Esophagus squamous epithelium (tissue), 5 donors: Measurements from ENCODE around the gene YARS1. TPM values are rescaled to one million over a fixed set of nuclear protein-coding genes. Genes with fewer than 3 reads are reported as not detected.

Experiments
- DNase-seq: peaks from one replicate; lab custom pipeline; 2025; lab: John Stamatoyannopoulos, UW
- H3K27ac ChIP-seq, 4 donors: fragments of 200-600 bp; sonication (generic); one replicate each; pipeline ENCODE4 v1.5.1; 2016 to 2019; ENCODE audit warnings: mild to moderate bottlenecking in 1 of 4
- H3K27me3 ChIP-seq, 4 donors: fragments of 200-600 bp; sonication (generic); 1 replicate in 3 of 4; 2 replicates in 1 of 4; pipeline versions ENCODE4 v1.5.1 to v1.6.0; 2017 to 2021; ENCODE audit warnings: antibody characterized with exemption in 1 of 4
- H3K36me3 ChIP-seq, 3 donors: fragments of 200-600 bp; sonication (generic); one replicate each; pipeline ENCODE4 v1.5.1; 2016 to 2019
- H3K4me1 ChIP-seq, 3 donors: fragments of 200-600 bp; sonication (generic); one replicate each; pipeline ENCODE4 v1.5.1; 2017 to 2019
- H3K4me3 ChIP-seq, 4 donors: fragments of 200-600 bp; sonication (generic); 1 replicate in 3 of 4; 2 replicates in 1 of 4; pipeline ENCODE4 v1.5.1; 2016 to 2019; ENCODE audit warnings: mild to moderate bottlenecking in 2 of 4, moderate library complexity in 1 of 4
- H3K9me3 ChIP-seq, 3 donors: fragments of 200-600 bp; sonication (generic); one replicate each; pipeline ENCODE4 v1.5.1; 2016 to 2019
- POLR2A ChIP-seq, 4 donors: fragments of 450-650 bp; IDR thresholded peaks; one replicate each; pipeline ENCODE4 v1.6.1; 2017; ENCODE audit warnings: antibody characterized with exemption in 4 of 4, mild to moderate bottlenecking in 4 of 4, moderate library complexity in 3 of 4
- WGBS, 2 donors: methylation state at CpG; one replicate each; pipeline ENCODE4 v1.1.5; 2018; 5-methylcytosine and 5-hydroxymethylcytosine counted together
- intact Hi-C: fragments of 100-400 bp; cut with DNase I; formaldehyde crosslinking; loops from one replicate; pipeline ENCODE4 v1.15.0; 2022
- total RNA-seq, 4 donors: library from RNA; depleted of rRNA; stranded (reverse); fragments of >200 nt; gene quantifications; one replicate each; pipeline ENCODE4 v1.1.0, GENCODE V29; 2016
- TF ChIP-seq, protein P1 (sequence below), 6 experiments: fragments of 450-650 bp in 4 of 6; fragments of 200-600 bp in 2 of 6; sonication (generic) in 2 of 6; IDR thresholded peaks; one replicate each; pipeline ENCODE4 v1.5.1; 2016 to 2019; ENCODE audit warnings: antibody characterized with exemption in 6 of 6, mild to moderate bottlenecking in 4 of 6, moderate library complexity in 4 of 6
- donor health status: DM: yes; HTN: yes; CAD: no.

YARS1 gene
- total RNA-seq, 4 donors from 2014 or later, result 46.7 to 92.0 (median 62.3) TPM

GRCh38 chr1:32831878-32832277 lies 14.7 kb upstream of the YARS1 start:
- TF ChIP-seq, protein P1, sequence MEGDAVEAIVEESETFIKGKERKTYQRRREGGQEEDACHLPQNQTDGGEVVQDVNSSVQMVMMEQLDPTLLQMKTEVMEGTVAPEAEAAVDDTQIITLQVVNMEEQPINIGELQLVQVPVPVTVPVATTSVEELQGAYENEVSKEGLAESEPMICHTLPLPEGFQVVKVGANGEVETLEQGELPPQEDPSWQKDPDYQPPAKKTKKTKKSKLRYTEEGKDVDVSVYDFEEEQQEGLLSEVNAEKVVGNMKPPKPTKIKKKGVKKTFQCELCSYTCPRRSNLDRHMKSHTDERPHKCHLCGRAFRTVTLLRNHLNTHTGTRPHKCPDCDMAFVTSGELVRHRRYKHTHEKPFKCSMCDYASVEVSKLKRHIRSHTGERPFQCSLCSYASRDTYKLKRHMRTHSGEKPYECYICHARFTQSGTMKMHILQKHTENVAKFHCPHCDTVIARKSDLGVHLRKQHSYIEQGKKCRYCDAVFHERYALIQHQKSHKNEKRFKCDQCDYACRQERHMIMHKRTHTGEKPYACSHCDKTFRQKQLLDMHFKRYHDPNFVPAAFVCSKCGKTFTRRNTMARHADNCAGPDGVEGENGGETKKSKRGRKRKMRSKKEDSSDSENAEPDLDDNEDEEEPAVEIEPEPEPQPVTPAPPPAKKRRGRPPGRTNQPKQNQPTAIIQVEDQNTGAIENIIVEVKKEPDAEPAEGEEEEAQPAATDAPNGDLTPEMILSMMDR (IDR thresholded peaks at IDR 0.05), result no peak
- TF ChIP-seq POLR2A (IDR thresholded peaks at IDR 0.05), result no peak
- no peaks in the 10 kb centered on the region for H3K27me3 ChIP-seq
- 88 to 91% methylated on average over 1 of the region's 1 CpG for WGBS, 2 donors
- H3K4me1 ChIP-seq, result no peaks in the 10 kb centered on the region
- intact Hi-C loops, result no loop called here
- no peak overlapping the region for H3K4me3 ChIP-seq
- no peak overlapping the region for H3K27ac ChIP-seq
- peaks cover 6 to 98% (median 23%) of the 10 kb centered on the region in 3 donors for H3K36me3 ChIP-seq
- no peaks in the 10 kb centered on the region for H3K9me3 ChIP-seq
- DNase-seq, result no peak

GRCh38 chr1:32830092-32830852 lies 13.1 kb upstream of the YARS1 start:
- Histone ChIP-seq H3K27me3 (no peaks in the 10 kb centered on the region), H3K36me3 (peaks cover 6 to 98% (median 34%) of the 10 kb centered on the region in 3 donors), H3K4me1 (no peaks in the 10 kb centered on the region), H3K9me3 (no peaks in the 10 kb centered on the region), H3K4me3 (no peak overlapping the region), H3K27ac (no peak overlapping the region)
- no peak for DNase-seq
- 85 to 89% methylated on average over 6 of the region's 6 CpGs for WGBS, 2 donors
- TF ChIP-seq, protein P1 (IDR thresholded peaks at IDR 0.05), result no peak
- no peak for TF ChIP-seq POLR2A (IDR thresholded peaks at IDR 0.05)
- intact Hi-C loops, result no loop called here

GRCh38 chr1:32828341-32828740 lies 11.2 kb upstream of the YARS1 start:
- DNase-seq, result no peak
- peaks cover 6 to 86% (median 34%) of the 10 kb centered on the region in 3 donors for H3K36me3 ChIP-seq
- H3K27ac ChIP-seq, result no peak overlapping the region
- no peaks in the 10 kb centered on the region for H3K9me3 ChIP-seq
- 90 to 95% methylated on average over 7 of the region's 7 CpGs for WGBS, 2 donors
- no peak overlapping the region for H3K4me3 ChIP-seq
- H3K4me1 ChIP-seq, result no peaks in the 10 kb centered on the region
- H3K27me3 ChIP-seq, result no peaks in the 10 kb centered on the region
- intact Hi-C loops, result no loop called here
- TF ChIP-seq POLR2A (IDR thresholded peaks at IDR 0.05), result no peak
- TF ChIP-seq, protein P1 (IDR thresholded peaks at IDR 0.05), result peak in 1 of 6 experiments; percentile 10

DNA sequence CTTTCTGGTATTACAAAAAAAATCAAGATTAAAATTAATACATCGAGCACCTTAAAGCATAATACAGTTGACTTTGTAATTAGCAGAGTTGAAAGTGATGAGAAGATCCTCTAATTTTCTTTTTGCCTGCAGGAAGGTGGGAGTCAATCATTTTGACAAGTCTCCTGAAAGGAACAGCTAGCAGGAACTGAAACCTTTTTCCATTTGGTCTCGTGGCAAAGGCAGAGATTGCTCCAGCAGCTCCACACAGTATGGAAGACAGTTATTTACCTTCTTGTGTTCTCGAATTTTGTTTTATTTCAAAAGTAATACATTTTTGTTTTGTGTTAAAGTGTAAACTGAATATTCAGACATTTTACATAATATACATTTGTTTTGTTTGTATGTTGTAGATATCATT lies 8.0 kb upstream of the YARS1 start:
- TF ChIP-seq POLR2A (IDR thresholded peaks at IDR 0.05), result no peak
- TF ChIP-seq, protein P1 (IDR thresholded peaks at IDR 0.05), result no peak
- Histone ChIP-seq H3K27me3 (no peaks in the 10 kb centered on the region), H3K36me3 (peaks cover 6 to 54% (median 31%) of the 10 kb centered on the region in 3 donors), H3K9me3 (no peaks in the 10 kb centered on the region), H3K4me3 (no peak overlapping the region), H3K4me1 (peaks cover 0 to 2% (median 0%) of the 10 kb centered on the region in 3 donors), H3K27ac (no peak overlapping the region)
- intact Hi-C loops, result no loop called here
- no peak for DNase-seq
- 80 to 84% methylated on average over 3 of the region's 3 CpGs for WGBS, 2 donors

GRCh38 chr1:32818804-32819541 lies 1.8 kb upstream of the YARS1 start:
- 62 to 69% methylated on average over 11 of the region's 11 CpGs for WGBS, 2 donors
- no peak for TF ChIP-seq POLR2A (IDR thresholded peaks at IDR 0.05)
- TF ChIP-seq, protein P1 (IDR thresholded peaks at IDR 0.05), result no peak
- Histone ChIP-seq H3K27me3 (no peaks in the 10 kb centered on the region), H3K4me1 (peaks cover 8 to 50% (median 28%) of the 10 kb centered on the region in 3 donors), H3K36me3 (no peaks in the 10 kb centered on the region), H3K9me3 (no peaks in the 10 kb centered on the region), H3K27ac (peak overlapping the region; percentile 91 to 99 (median 98)), H3K4me3 (peak overlapping the region in 3 of 4 donors; percentile 97 to 99 (median 98))
- intact Hi-C loops, result no loop called here
- no peak for DNase-seq
